Keratinocyte (primary cell): Measurements from ENCODE around the gene TYRO3. TPM values are rescaled to one million over a fixed set of nuclear protein-coding genes. Genes with fewer than 3 reads are reported as not detected.

ENCODE experiments used
- DNase-seq: peaks from one replicate; pipeline ENCODE4 v3.0.0-alpha.2; 2011; ENCODE audit warnings: low read depth, missing footprints, low spot score
- FAIRE-seq: peaks from 2 replicates; lab custom pipeline; 2011; peaks lifted over from hg19 to GRCh38; lab: Jason Lieb, UNC
- H2AFZ ChIP-seq: 2 replicates; pipeline ENCODE4 v1.6.0; 2012; ENCODE audit warnings: low read length, control low read depth, inconsistent platforms; ENCODE audit not compliant: control insufficient read depth
- H3K27ac ChIP-seq: 2 replicates; pipeline ENCODE4 v1.5.1; 2011; ENCODE audit warnings: low read length; ENCODE audit not compliant: control insufficient read depth, insufficient read depth
- H3K27me3 ChIP-seq: 3 replicates; pipeline ENCODE4 v1.6.0; 2011; ENCODE audit warnings: low read length; ENCODE audit not compliant: control insufficient read depth, insufficient read depth; ENCODE audit errors: extremely low read depth
- H3K36me3 ChIP-seq, 2 experiments: 2 replicates in 1 of 2; 3 replicates in 1 of 2; pipeline ENCODE4 v1.5.1; 2011; ENCODE audit warnings: low read length in 2 of 2, mild to moderate bottlenecking in 1 of 2; ENCODE audit not compliant: control insufficient read depth in 2 of 2, insufficient read depth in 2 of 2; ENCODE audit errors: extremely low read depth in 1 of 2
- H3K4me1 ChIP-seq: 3 replicates; pipeline ENCODE4 v1.5.1; 2011; ENCODE audit warnings: low read length; ENCODE audit not compliant: control insufficient read depth, insufficient read depth; ENCODE audit errors: extremely low read depth
- H3K4me2 ChIP-seq: 3 replicates; pipeline ENCODE4 v1.6.0; 2011; ENCODE audit warnings: low read depth, low read length; ENCODE audit not compliant: control insufficient read depth, insufficient read depth; ENCODE audit errors: extremely low read depth
- H3K4me3 ChIP-seq, 3 experiments: fragments of 200-600 bp in 1 of 3; sonication (generic) in 1 of 3; 2 replicates in 2 of 3; 3 replicates in 1 of 3; pipeline ENCODE4 v1.5.1; 2011 to 2016; ENCODE audit warnings: low read length in 3 of 3, mild to moderate bottlenecking in 3 of 3, control low read depth in 2 of 3, inconsistent platforms in 1 of 3, low read depth in 1 of 3, mixed read lengths in 1 of 3, mixed run types in 1 of 3, moderate library complexity in 1 of 3; ENCODE audit not compliant: control insufficient read depth in 2 of 3, insufficient read depth in 2 of 3; ENCODE audit errors: extremely low read depth in 1 of 3
- H3K79me2 ChIP-seq: 2 replicates; pipeline ENCODE4 v1.6.0; 2012; ENCODE audit warnings: low read length; ENCODE audit not compliant: control insufficient read depth, insufficient read depth
- H3K9ac ChIP-seq: 3 replicates; pipeline ENCODE4 v1.6.0; 2011; ENCODE audit warnings: low read length; ENCODE audit not compliant: control insufficient read depth, insufficient read depth; ENCODE audit errors: extremely low read depth
- H3K9me1 ChIP-seq: 3 replicates; pipeline ENCODE4 v1.6.0; 2011; ENCODE audit warnings: low read length; ENCODE audit not compliant: control insufficient read depth, insufficient read depth; ENCODE audit errors: extremely low read depth
- H3K9me3 ChIP-seq: 2 replicates; pipeline ENCODE4 v1.5.1; 2012; ENCODE audit warnings: low read depth, low read length; ENCODE audit not compliant: control insufficient read depth
- H4K20me1 ChIP-seq: 3 replicates; pipeline ENCODE4 v1.6.0; 2011; ENCODE audit warnings: low read length; ENCODE audit not compliant: control insufficient read depth, insufficient read depth; ENCODE audit errors: extremely low read depth
- CTCF ChIP-seq, 3 experiments: IDR thresholded peaks in 1 of 3; conservative IDR thresholded peaks in 1 of 3; optimal IDR thresholded peaks in 1 of 3; 2 replicates in 2 of 3; 3 replicates in 1 of 3; pipeline versions ENCODE3 to v1.5.1; 2011; ENCODE audit warnings: low read length in 3 of 3, mild to moderate bottlenecking in 3 of 3, moderate library complexity in 2 of 3, control low read depth in 1 of 3, inconsistent platforms in 1 of 3; ENCODE audit not compliant: insufficient read depth in 2 of 3; ENCODE audit errors: extremely low read depth in 1 of 3
- EZH2 ChIP-seq: IDR thresholded peaks from one replicate; pipeline ENCODE4 v1.6.1; 2012; ENCODE audit warnings: inconsistent platforms, mild to moderate bottlenecking, low read length, moderate library complexity
- dilution Hi-C: fragments of 300-500 bp; cut with MboI; formaldehyde crosslinking; loops from one replicate; pipeline ENCODE4 v1.7.0; 2020; ENCODE audit warnings: low sequenced_read_pairs; ENCODE audit not compliant: extremely low pct_ligation_motif_present
- polyA plus RNA-seq, 5 experiments: library from polyadenylated mRNA; depleted of rRNA in 3 of 5; stranded (reverse) in 3 of 5; stranded (forward) in 1 of 5; unstranded in 1 of 5; fragments of >200 nt; gene quantifications; 1 replicate in 1 of 5; 2 replicates in 3 of 5; 3 replicates in 1 of 5; pipeline versions ENCODE4 v1.2.1 to v1.2.3, GENCODE V29; 2011 to 2012; ENCODE audit warnings: missing spikeins in 2 of 5, low read depth in 1 of 5, low replicate concordance in 1 of 5

Gene TYRO3
- polyA plus RNA-seq, 1 donor (not counting 4 experiments of a cell fraction or from before 2014, with no cell fraction given), result 9.0 TPM

GRCh38 chr15:41513506-41514227 is 45.3 kb upstream of the TYRO3 start, which contains the start of gene LTK:
Gene LTK, minus strand, starts transcription at chr15:41513827. Its CDS starts 118 bp downstream, at chr15:41513709.
- Histone ChIP-seq H3K79me2 (no peaks in the 10 kb centered on the region), H3K36me3 (peaks cover 3 to 7% of the 10 kb centered on the region in 2 experiments), H3K4me3 (peak within 1 kb of the TSS in 2 of 3 experiments; percentile 25 to 54), H3K27me3 (peaks cover 43% of the 10 kb centered on the region), H3K4me2 (peak within 1 kb of the TSS; percentile 54), H3K27ac (no peak within 1 kb of the TSS), H3K9me3 (no peaks in the 10 kb centered on the region), H4K20me1 (peaks cover 2% of the 10 kb centered on the region), H2AFZ (no peak within 1 kb of the TSS), H3K4me1 (peaks cover 15% of the 10 kb centered on the region), H3K9me1 (no peaks in the 10 kb centered on the region), H3K9ac (no peak within 1 kb of the TSS)
- FAIRE-seq (no peak), DNase-seq (no peak)
- dilution Hi-C loops, result no loop called here
- TF ChIP-seq EZH2 (no peak), CTCF (optimal IDR thresholded peaks at IDR 0.05 in 1 of 3, IDR thresholded peaks at IDR 0.05 in 1 of 3, conservative IDR thresholded peaks at IDR 0.05 in 1 of 3; ENCODE audit: extremely low read depth in 1 of 3, insufficient read depth in 2 of 3, low read length in 3 of 3) (no peak)

GRCh38 chr15:41517895-41518449 is 41.0 kb upstream of the TYRO3 start:
- Histone ChIP-seq H3K79me2 (no peaks in the 10 kb centered on the region), H3K27ac (no peak overlapping the region), H3K4me3 (no peak overlapping the region), H3K36me3 (peaks cover 13 to 22% of the 10 kb centered on the region in 2 experiments), H3K9ac (no peak overlapping the region), H3K4me1 (peaks cover 8% of the 10 kb centered on the region), H3K4me2 (no peak overlapping the region), H3K9me3 (no peaks in the 10 kb centered on the region), H4K20me1 (no peaks in the 10 kb centered on the region), H2AFZ (no peak overlapping the region), H3K9me1 (no peaks in the 10 kb centered on the region), H3K27me3 (peaks cover 8% of the 10 kb centered on the region)
- TF ChIP-seq CTCF (optimal IDR thresholded peaks at IDR 0.05 in 1 of 3, IDR thresholded peaks at IDR 0.05 in 1 of 3, conservative IDR thresholded peaks at IDR 0.05 in 1 of 3; ENCODE audit: extremely low read depth in 1 of 3, insufficient read depth in 2 of 3, low read length in 3 of 3), result no peak
- dilution Hi-C loops, result no loop called here
- DNase-seq, result no peak
- FAIRE-seq, result no peak
